ENCODE results near the gene RBM17.

The RBM17 gene

DNA sequence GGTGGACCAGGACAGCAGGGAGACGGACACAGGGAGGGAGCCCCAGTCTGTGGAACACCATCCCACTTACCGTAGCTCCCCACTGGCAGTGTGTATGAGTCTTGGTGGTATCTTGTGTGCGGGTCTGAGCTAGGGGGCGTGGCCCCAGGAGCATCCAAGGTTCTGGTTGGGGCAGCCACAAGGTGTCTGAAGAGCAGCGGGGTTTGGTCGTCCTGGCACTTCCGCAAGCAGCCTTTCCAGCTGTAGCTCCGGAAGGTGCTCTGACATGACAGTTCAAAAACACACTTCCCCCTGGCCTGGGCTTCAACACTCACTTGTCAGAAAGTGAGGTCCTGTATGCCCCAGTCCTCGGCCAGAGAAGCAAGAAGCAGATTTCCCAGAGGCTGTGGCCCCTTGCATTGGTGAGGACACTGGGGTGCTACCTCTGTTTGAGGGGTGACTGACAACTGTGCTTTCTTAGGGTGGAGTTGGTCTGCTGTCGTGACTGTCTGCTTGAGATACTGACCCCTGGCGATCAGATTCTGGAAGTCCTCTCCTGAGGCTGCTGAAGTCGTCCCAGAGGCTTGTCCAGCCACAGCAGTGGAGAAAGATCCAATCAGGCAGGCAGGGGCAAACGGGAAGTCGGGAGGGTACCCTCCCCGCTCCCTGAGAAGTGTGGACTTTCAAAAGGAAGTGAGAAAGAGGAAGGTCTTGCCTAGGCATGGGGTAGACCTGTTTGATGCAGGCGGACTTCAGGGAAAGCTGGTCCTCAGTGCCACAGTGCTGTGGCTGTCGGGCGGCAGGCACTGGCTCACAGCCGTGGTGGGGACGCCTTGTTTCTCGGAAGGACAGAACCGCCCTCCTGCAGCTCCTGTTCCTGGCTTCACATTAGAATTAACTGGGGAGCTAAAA is 62.5 kb downstream of the RBM17 start:
- Histone ChIP-seq H3K36me3 (ENCODE audit: control insufficient read depth, insufficient read depth, low read length) (no peaks in the 10 kb centered on the region), H3K9me3 (ENCODE audit: control insufficient read depth, low read length) (no peaks in the 10 kb centered on the region), H3K27me3 (replicated peaks; ENCODE audit: control insufficient read depth, insufficient read depth, low read length, poor library complexity, severe bottlenecking) (no peaks in the 10 kb centered on the region), H3K4me3 (ENCODE audit: insufficient read depth, low read depth, low read length, poor library complexity, severe bottlenecking) (no peak overlapping the region), H3K27ac (ENCODE audit: insufficient read depth, low read length, poor library complexity, severe bottlenecking) (peak overlapping the region; percentile 19), H3K4me1 (ENCODE audit: control insufficient read depth, insufficient read depth, low read length, poor library complexity, severe bottlenecking) (peaks cover 26% of the 10 kb centered on the region)
- DNase-seq = no peak

DNA sequence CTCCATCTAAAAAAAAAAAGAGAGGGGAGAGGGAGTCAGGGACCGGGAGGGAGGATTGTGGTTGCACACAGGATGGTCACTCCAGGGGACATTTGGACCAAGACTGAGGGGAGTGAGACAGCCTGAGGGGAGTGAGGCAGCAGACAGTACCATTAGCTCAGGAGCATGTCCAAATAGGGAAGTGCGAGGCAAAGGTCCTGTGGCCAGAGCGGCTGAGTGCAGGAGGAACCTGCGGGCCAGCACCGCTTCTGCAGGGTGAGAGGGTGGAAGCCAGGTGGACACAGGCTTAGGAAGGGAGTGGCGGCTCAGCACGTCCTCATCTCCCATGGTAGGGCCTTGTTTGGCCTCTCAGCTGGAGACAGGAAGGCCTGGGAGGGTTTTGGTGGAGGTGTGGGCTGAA is 65.0 kb downstream of the RBM17 start:
- H3K9me3 ChIP-seq (ENCODE audit: control insufficient read depth, low read length) = no peaks in the 10 kb centered on the region
- H3K27ac ChIP-seq (ENCODE audit: insufficient read depth, low read length, poor library complexity, severe bottlenecking) = no peak overlapping the region
- DNase-seq = no peak
- H3K4me1 ChIP-seq (ENCODE audit: control insufficient read depth, insufficient read depth, low read length, poor library complexity, severe bottlenecking) = peaks cover 10% of the 10 kb centered on the region
- H3K27me3 ChIP-seq (replicated peaks; ENCODE audit: control insufficient read depth, insufficient read depth, low read length, poor library complexity, severe bottlenecking) = no peaks in the 10 kb centered on the region
- H3K36me3 ChIP-seq (ENCODE audit: control insufficient read depth, insufficient read depth, low read length) = no peaks in the 10 kb centered on the region
- no peak overlapping the region for H3K4me3 ChIP-seq (ENCODE audit: insufficient read depth, low read depth, low read length, poor library complexity, severe bottlenecking)

DNA sequence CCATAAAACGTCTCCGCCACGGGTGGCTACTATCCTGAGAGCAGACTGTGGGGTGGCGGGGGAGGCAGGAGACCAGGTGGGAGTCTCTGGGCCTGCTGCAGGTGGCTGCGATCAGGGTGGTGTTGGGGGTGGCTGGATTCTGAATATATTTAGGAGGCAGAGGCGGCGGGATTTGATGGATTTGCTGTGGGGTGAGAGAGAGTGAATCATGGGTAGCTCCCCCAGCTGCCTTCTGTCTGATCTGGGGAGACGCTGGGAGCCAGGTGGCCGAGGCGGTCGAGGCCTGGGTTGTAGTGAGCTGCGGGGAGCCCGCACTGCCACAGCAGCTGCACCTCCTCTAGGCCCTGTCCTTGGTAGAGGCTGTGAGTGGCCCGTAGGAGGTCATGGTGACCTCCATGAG is 65.7 kb downstream of the RBM17 start:
- Histone ChIP-seq H3K4me1 (ENCODE audit: control insufficient read depth, insufficient read depth, low read length, poor library complexity, severe bottlenecking) (peaks cover 10% of the 10 kb centered on the region), H3K4me3 (ENCODE audit: insufficient read depth, low read depth, low read length, poor library complexity, severe bottlenecking) (no peak overlapping the region), H3K27me3 (replicated peaks; ENCODE audit: control insufficient read depth, insufficient read depth, low read length, poor library complexity, severe bottlenecking) (no peaks in the 10 kb centered on the region), H3K27ac (ENCODE audit: insufficient read depth, low read length, poor library complexity, severe bottlenecking) (no peak overlapping the region), H3K9me3 (ENCODE audit: control insufficient read depth, low read length) (no peaks in the 10 kb centered on the region), H3K36me3 (ENCODE audit: control insufficient read depth, insufficient read depth, low read length) (no peaks in the 10 kb centered on the region)
- no peak for DNase-seq

DNA sequence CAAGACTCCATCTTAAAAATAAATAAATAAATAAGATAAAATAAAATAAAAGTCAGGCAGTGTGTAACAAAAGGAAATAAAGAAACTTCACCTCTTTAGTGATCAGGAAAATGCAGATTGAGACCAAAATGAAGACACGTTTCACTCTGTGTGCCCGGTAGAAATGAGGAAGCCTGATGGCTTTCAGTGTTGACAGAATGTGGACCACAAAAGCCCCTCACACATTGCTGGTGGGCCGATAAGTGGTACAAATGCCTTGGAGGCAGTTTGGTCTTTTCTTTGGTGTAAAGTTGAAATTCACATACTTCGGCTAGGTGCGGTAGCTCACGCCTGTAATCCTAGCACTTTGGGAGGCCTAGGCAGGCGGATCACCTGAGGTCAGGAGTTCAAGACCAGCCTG is 69.4 kb downstream of the RBM17 start:
- Histone ChIP-seq H3K4me3 (ENCODE audit: insufficient read depth, low read depth, low read length, poor library complexity, severe bottlenecking) (no peak overlapping the region), H3K27me3 (replicated peaks; ENCODE audit: control insufficient read depth, insufficient read depth, low read length, poor library complexity, severe bottlenecking) (no peaks in the 10 kb centered on the region), H3K4me1 (ENCODE audit: control insufficient read depth, insufficient read depth, low read length, poor library complexity, severe bottlenecking) (peaks cover 8% of the 10 kb centered on the region), H3K36me3 (ENCODE audit: control insufficient read depth, insufficient read depth, low read length) (no peaks in the 10 kb centered on the region), H3K27ac (ENCODE audit: insufficient read depth, low read length, poor library complexity, severe bottlenecking) (no peak overlapping the region), H3K9me3 (ENCODE audit: control insufficient read depth, low read length) (no peaks in the 10 kb centered on the region)
- no peak for DNase-seq

DNA sequence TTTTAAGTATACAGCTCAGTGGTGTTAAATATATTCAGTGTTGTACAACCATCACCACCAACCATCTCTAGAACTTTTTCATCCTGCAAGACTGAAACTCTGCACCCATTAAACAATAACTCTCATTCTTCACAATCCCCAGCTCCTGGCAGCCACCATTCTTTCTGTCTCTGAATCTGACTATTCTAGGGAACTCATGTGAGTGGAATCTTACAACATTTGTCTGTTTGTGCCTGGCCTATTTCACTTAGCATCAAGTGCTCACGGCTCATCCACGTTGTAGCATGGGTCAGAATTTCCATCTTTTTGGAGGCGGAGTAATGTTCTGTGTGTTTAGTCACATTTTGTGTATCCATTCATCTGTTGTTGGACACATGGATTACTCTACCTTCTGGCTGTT is 73.1 kb downstream of the RBM17 start:
- peaks cover 9% of the 10 kb centered on the region for H3K4me1 ChIP-seq (ENCODE audit: control insufficient read depth, insufficient read depth, low read length, poor library complexity, severe bottlenecking)
- no peak overlapping the region for H3K4me3 ChIP-seq (ENCODE audit: insufficient read depth, low read depth, low read length, poor library complexity, severe bottlenecking)
- H3K36me3 ChIP-seq (ENCODE audit: control insufficient read depth, insufficient read depth, low read length) = no peaks in the 10 kb centered on the region
- no peaks in the 10 kb centered on the region for H3K27me3 ChIP-seq (replicated peaks; ENCODE audit: control insufficient read depth, insufficient read depth, low read length, poor library complexity, severe bottlenecking)
- no peaks in the 10 kb centered on the region for H3K9me3 ChIP-seq (ENCODE audit: control insufficient read depth, low read length)
- no peak overlapping the region for H3K27ac ChIP-seq (ENCODE audit: insufficient read depth, low read length, poor library complexity, severe bottlenecking)
- no peak for DNase-seq

DNA sequence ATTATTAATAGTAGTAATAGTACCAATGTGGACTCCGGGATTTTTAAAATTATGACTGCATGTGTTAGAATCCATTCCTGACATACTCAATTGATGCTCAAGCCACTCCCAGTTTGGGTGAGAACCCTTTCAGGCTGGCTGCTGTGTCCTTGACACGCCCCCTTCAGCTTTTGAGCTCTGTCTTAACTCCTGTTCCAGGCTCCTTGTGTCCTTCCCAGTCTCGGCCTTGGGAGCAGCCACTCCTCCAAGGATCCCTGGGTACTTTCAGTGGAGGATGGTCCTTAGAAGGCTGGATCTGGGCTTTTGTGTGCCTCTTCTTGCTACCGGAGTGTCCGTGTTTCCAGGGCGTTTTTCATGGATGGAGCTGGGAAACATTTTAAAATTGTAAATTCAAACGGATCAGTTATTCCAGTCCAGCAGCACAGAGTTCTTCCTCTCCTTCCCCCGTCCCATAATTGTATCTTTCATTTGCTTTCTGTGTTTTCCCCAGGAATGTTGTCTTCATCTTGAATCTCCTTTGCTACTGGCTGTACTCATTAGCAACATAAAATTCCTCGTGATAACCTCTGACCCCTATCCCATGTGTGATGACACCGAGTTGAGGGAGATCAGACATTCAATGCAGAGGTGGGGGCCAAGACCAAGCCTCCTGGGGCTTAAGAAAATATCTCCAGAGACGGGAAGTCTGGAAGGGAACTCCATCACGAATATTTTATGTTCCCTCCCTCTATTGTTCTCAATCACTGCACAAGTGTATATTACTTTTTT is 73.9 kb downstream of the RBM17 start:
- H3K4me3 ChIP-seq (ENCODE audit: insufficient read depth, low read depth, low read length, poor library complexity, severe bottlenecking) = peak overlapping the region; percentile 52
- peak overlapping the region; percentile 92 for H3K27ac ChIP-seq (ENCODE audit: insufficient read depth, low read length, poor library complexity, severe bottlenecking)
- peaks cover 9% of the 10 kb centered on the region for H3K4me1 ChIP-seq (ENCODE audit: control insufficient read depth, insufficient read depth, low read length, poor library complexity, severe bottlenecking)
- no peaks in the 10 kb centered on the region for H3K27me3 ChIP-seq (replicated peaks; ENCODE audit: control insufficient read depth, insufficient read depth, low read length, poor library complexity, severe bottlenecking)
- DNase-seq = no peak
- no peaks in the 10 kb centered on the region for H3K9me3 ChIP-seq (ENCODE audit: control insufficient read depth, low read length)
- no peaks in the 10 kb centered on the region for H3K36me3 ChIP-seq (ENCODE audit: control insufficient read depth, insufficient read depth, low read length)

DNA sequence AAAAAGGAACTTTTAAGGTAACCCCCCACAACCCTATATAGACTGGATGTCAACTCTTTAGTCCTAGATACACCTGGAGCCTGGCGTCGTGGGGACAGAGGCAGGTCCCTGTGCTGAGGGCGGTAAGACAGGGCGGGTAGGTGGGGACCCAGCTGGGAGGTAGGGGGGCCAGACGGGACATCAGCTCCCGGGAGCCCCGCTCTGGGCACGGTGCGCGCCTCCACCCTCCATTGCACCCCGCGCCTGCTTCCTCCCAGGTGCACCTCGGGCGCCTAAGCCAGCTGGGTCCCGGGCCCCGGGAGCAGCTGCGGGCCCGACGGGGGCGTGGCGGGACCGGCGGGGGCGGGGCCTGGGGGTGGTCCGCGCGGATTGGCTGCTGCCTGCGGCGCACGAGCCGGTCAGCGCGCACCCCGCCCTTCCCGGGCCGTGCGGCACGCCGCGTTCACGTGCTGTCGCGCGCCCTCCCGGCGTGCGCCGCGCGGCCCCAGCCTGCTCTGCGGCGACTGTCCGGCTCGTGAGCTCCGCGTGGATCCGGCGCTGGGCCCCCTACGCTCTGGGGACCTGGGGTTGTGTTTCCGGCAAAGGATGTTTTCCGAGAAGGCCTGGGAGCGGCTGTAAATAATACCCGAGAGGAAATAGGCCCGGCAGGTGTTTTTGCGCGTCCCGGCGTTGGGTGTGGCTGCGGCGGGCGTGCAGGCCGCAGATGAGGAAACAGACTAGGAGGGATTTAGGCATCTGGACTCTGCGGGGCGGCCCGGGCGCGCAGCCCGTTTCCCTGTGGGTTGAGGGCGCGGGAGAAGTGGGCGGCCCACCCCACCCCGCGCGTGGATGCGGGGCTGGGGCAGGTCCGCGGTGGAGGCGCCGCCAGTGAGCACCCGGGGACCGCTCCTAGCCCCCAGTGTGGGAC is 74.8 kb downstream of the RBM17 start:
- Histone ChIP-seq H3K4me3 (ENCODE audit: insufficient read depth, low read depth, low read length, poor library complexity, severe bottlenecking) (peak overlapping the region; percentile 52), H3K36me3 (ENCODE audit: control insufficient read depth, insufficient read depth, low read length) (no peaks in the 10 kb centered on the region), H3K9me3 (ENCODE audit: control insufficient read depth, low read length) (no peaks in the 10 kb centered on the region), H3K4me1 (ENCODE audit: control insufficient read depth, insufficient read depth, low read length, poor library complexity, severe bottlenecking) (peaks cover 9% of the 10 kb centered on the region), H3K27me3 (replicated peaks; ENCODE audit: control insufficient read depth, insufficient read depth, low read length, poor library complexity, severe bottlenecking) (no peaks in the 10 kb centered on the region), H3K27ac (ENCODE audit: insufficient read depth, low read length, poor library complexity, severe bottlenecking) (peak overlapping the region; percentile 92)
- peak; percentile 89 for DNase-seq

DNA sequence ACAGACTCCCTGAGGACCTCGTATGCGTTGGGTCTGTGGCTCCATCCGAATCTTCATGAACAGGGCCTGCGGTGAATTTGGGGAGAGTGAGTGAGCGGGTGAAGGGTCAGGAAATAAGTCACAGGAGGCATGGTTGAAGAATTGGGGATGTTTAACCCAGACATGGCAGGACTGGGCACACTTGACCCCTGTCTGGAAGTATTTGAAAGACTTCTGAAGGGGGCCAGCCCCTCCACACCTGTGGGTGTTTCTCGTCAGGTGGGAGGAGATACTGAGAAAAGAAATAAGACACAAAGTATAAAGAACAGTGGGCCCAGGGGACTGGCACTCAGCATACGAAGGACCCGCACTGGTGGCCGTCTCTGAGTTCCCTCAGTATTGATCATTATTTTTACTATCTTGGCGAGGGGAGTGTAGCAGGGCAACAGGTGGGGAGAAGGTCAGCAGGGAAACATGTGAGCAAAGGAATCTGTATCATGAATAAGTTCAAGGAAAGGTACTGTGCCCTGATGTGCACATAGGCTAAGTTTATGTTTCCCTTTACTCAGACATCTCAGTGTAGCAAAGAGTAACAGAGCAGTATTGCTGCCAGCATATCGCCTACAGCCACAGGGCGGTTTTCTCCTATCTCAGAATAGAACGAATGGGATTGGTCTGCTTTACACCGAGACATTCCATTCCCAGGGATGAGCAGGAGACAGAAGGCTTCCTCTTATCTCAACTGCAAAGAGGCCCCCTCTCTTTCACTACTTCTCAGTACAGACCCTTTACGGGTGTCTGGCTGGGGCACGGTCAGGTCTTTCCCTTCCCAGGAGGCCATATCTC is 75.6 kb downstream of the RBM17 start:
- peaks cover 9% of the 10 kb centered on the region for H3K4me1 ChIP-seq (ENCODE audit: control insufficient read depth, insufficient read depth, low read length, poor library complexity, severe bottlenecking)
- no peaks in the 10 kb centered on the region for H3K27me3 ChIP-seq (replicated peaks; ENCODE audit: control insufficient read depth, insufficient read depth, low read length, poor library complexity, severe bottlenecking)
- no peak for DNase-seq
- H3K4me3 ChIP-seq (ENCODE audit: insufficient read depth, low read depth, low read length, poor library complexity, severe bottlenecking) = peak overlapping the region; percentile 51
- H3K36me3 ChIP-seq (ENCODE audit: control insufficient read depth, insufficient read depth, low read length) = no peaks in the 10 kb centered on the region
- H3K27ac ChIP-seq (ENCODE audit: insufficient read depth, low read length, poor library complexity, severe bottlenecking) = peak overlapping the region; percentile 92
- H3K9me3 ChIP-seq (ENCODE audit: control insufficient read depth, low read length) = no peaks in the 10 kb centered on the region

DNA sequence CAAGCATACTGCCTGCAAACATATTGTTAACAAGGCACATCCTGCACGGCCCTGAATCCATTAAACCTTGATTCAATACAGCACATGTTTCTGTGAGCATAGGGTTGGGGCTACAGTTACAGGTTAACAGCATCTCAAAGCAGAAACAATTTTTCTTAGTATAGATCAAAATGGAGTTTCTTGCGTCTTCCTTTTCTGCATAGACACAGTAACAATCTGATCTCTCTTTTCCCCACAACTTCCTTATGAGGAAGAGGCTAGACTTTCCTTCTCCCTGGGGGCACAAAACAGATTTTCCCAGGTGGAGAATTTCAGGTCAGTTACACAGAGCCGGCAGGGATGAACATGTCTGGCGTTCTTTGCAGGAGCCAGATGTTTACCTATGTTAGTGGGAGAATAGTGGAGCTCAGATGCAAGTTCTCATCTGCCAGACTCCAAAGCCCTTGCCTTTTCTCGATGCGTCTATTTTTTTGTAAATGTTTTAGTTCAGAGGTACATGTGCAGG is 76.4 kb downstream of the RBM17 start:
- Histone ChIP-seq H3K27me3 (replicated peaks; ENCODE audit: control insufficient read depth, insufficient read depth, low read length, poor library complexity, severe bottlenecking) (no peaks in the 10 kb centered on the region), H3K4me1 (ENCODE audit: control insufficient read depth, insufficient read depth, low read length, poor library complexity, severe bottlenecking) (peaks cover 9% of the 10 kb centered on the region), H3K27ac (ENCODE audit: insufficient read depth, low read length, poor library complexity, severe bottlenecking) (peak overlapping the region; percentile 92), H3K9me3 (ENCODE audit: control insufficient read depth, low read length) (no peaks in the 10 kb centered on the region), H3K4me3 (ENCODE audit: insufficient read depth, low read depth, low read length, poor library complexity, severe bottlenecking) (no peak overlapping the region), H3K36me3 (ENCODE audit: control insufficient read depth, insufficient read depth, low read length) (no peaks in the 10 kb centered on the region)
- no peak for DNase-seq

Measured in effector memory CD4-positive, alpha-beta T cell (primary cell).